Adipocyte (in vitro differentiated cells): ENCODE data around the gene MOSPD3.

ENCODE experiments used
- DNase-seq: peaks from one replicate; pipeline ENCODE4 v3.0.0-alpha.2; 2015; ENCODE audit warnings: low read depth
- H3K27me3 ChIP-seq: replicated peaks from 2 replicates; pipeline ENCODE4 v1.7.0; 2013; ENCODE audit warnings: mild to moderate bottlenecking, low read length, moderate library complexity; ENCODE audit not compliant: control insufficient read depth, insufficient read depth
- H3K36me3 ChIP-seq: 2 replicates; pipeline ENCODE4 v1.7.0; 2013; ENCODE audit warnings: low read length, mild to moderate bottlenecking, moderate library complexity; ENCODE audit not compliant: control insufficient read depth, insufficient read depth, severe bottlenecking
- H3K4me1 ChIP-seq: 2 replicates; pipeline ENCODE4 v1.7.0; 2013; ENCODE audit warnings: mild to moderate bottlenecking, low read length, moderate library complexity; ENCODE audit not compliant: control insufficient read depth, insufficient read depth
- H3K4me3 ChIP-seq: 2 replicates; pipeline ENCODE4 v1.7.0; 2013; ENCODE audit warnings: mild to moderate bottlenecking, low read length, moderate library complexity
- H3K9ac ChIP-seq: 2 replicates; pipeline ENCODE4 v1.7.0; 2013; ENCODE audit warnings: mild to moderate bottlenecking, low read length, moderate library complexity
- H3K9me3 ChIP-seq: 2 replicates; pipeline ENCODE4 v1.7.0; 2013; ENCODE audit warnings: mild to moderate bottlenecking, low read length, moderate library complexity; ENCODE audit not compliant: control insufficient read depth

MOSPD3 gene

DNA sequence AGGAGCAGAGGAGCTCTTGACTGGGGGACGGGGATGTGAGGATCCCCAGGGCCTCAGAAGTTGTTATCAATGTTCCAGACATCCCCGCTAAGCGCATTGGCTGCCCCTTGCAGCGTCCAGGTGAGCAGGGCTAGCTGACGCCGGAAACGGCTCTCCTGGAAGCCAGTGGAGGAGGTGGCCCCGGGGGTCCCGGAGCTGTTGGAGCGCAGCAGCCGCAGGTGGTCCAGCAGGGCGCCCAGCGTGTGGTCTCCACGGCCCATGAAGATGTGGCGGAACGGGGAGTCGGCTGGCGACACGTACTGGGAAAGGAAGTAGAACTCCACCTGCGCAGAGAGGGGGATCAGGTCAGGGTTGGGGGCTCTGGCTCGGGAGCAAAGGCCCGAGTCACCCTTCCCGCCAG lies 8.5 kb downstream of the MOSPD3 start:
- no peak for DNase-seq
- H3K9me3 ChIP-seq = no peaks in the 10 kb centered on the region
- no peak overlapping the region for H3K9ac ChIP-seq
- no peaks in the 10 kb centered on the region for H3K27me3 ChIP-seq
- H3K36me3 ChIP-seq = no peaks in the 10 kb centered on the region
- no peaks in the 10 kb centered on the region for H3K4me1 ChIP-seq
- H3K4me3 ChIP-seq = no peak overlapping the region

DNA sequence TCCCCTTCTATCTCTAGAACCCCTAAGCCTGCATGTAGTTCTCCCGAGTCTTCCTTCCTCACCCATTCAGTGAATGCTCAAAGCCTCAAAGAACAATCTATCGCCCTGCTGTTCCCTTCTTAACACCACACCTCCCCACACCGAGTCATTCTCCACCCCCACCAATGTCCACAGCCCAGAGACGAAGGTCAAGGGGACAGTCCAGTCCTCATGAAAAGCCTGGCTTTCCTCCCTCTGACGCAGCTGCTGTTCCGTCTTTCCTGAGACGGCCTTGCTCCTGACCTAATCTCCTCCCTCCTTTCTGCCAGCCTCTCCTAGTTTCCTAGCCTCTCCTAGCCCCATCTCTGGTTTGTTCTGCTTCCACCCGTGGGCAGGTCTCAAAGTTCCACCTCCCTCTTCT lies 9.2 kb downstream of the MOSPD3 start:
- Histone ChIP-seq H3K27me3 (no peaks in the 10 kb centered on the region), H3K4me1 (peaks cover 4% of the 10 kb centered on the region), H3K36me3 (no peaks in the 10 kb centered on the region), H3K4me3 (no peak overlapping the region), H3K9me3 (no peaks in the 10 kb centered on the region), H3K9ac (no peak overlapping the region)
- DNase-seq = no peak

DNA sequence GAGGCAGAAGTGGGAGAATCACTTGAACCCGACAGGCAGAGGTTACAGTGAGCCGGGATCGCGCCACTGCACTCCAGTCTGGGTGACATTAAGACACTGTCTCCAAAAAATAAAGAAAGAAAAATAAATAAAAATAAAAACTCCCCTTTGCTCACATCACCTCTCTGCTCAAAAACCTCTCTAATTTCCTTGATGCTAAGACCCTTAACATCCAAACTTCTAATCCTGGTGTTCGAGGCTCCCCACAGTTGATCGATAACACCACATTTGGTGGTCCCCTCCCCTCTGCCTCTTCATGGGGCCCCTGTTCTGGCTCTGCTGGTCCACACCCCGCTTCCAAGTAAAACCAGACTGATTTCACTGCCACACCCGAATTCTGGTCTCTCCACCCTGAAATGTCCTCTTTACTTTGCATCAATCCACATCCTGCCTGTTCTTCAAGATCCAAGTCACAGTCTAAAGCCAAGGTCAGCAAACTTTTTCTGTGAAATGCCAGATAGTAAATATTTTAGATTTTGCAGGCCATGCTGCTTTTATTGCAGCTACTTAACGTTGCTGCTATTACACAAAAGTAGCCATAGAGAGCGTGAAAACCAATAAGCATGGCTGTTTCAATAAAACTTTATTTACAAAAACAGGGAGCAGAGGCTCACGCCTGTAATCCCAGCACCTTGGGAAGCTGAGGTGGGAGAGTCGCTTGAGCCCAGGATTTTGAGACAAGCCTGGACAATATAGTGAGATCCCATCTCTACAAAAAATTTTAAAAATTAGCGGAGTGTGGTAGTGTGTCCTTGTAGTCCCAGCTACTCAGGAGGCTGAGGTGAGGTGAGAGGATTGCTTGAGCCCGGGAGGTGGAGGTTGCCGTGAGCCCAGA lies 11.8 kb downstream of the MOSPD3 start:
- H3K27me3 ChIP-seq = no peaks in the 10 kb centered on the region
- DNase-seq = peak; percentile 25
- H3K9me3 ChIP-seq = no peaks in the 10 kb centered on the region
- peaks cover 4% of the 10 kb centered on the region for H3K4me1 ChIP-seq
- no peak overlapping the region for H3K9ac ChIP-seq
- H3K4me3 ChIP-seq = no peak overlapping the region
- H3K36me3 ChIP-seq = no peaks in the 10 kb centered on the region

DNA sequence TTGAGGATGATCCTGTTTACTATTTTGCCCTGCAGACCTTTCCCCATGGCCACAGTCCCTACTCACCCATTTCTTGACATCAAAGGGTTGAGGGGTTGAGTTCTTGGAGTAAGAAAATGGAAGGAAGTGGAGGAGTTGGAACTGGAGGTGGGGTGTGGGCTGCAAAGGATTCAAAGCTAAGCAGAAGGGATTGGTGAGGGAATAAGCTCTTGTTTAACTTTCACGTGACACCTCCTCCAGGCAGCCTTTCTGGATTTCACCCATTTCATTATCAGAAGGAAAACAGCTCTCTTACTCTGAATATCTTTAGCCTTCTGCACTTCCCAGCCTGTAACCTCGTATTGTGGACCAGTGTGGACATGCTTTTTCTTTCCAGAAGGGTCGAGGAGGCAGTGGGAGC lies 13.7 kb downstream of the MOSPD3 start:
- H3K4me3 ChIP-seq = peak overlapping the region; percentile 31
- no peak for DNase-seq

DNA sequence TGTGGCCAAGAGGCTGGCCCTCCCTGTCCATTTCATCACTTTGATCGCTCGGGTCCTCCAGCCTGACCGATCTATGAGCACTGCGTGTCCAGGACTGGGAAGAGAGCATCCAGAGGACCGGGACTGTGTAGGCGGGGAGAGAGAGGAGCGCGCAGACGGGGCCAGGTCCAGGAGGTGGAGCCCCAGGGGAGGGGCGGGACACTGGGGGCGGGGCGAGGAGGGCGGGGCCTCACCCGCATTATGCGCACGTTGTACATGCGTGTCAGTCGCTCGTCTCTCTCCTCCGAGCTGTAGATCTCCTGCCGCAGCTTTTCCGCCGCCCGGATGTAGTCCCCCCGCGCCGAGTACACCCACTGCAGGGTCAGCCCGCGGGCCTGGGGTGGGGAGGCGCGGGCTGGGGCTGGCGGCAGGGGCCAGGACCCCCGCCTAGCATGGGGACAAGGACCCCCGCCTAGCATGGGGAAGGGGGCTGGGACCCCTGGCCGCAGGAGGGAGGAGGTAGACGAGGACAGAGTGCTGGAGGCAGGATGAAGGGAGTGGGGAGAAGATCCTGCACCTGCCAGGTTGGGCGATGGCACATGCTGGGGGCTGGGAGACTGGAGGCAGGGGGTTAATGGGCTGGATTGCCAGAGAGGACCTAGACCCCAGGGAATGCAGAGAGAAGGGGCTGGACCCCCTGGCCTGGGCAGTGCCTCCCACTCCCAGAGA lies 14.3 kb downstream of the MOSPD3 start:
- no peak overlapping the region for H3K9ac ChIP-seq
- no peaks in the 10 kb centered on the region for H3K9me3 ChIP-seq
- H3K36me3 ChIP-seq = no peaks in the 10 kb centered on the region
- DNase-seq = peak; percentile 89
- peak overlapping the region; percentile 37 for H3K4me3 ChIP-seq
- peaks cover 4% of the 10 kb centered on the region for H3K4me1 ChIP-seq
- H3K27me3 ChIP-seq = peaks cover 1% of the 10 kb centered on the region

More for the DNA sequence above, 13.7 kb downstream of the MOSPD3 start:
- Histone ChIP-seq H3K36me3 (no peaks in the 10 kb centered on the region), H3K9ac (no peak overlapping the region), H3K4me1 (peaks cover 4% of the 10 kb centered on the region), H3K9me3 (no peaks in the 10 kb centered on the region), H3K27me3 (no peaks in the 10 kb centered on the region)

DNA sequence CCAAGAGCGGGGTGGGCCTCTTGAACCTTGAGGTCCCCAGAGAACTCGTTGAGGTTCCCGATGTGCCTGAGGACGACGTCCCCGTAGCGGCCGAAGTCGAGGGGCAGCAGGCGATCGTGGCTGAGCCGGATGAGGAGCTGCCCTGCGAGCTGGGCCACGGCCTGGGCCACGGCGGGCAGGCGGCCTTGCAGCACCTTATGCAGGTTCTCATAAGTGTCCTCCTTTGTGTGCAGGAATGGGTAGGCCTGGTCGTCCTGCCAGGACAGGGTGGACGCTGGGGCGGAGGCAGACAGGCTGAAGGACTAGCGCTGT lies 14.9 kb downstream of the MOSPD3 start:
- Histone ChIP-seq H3K4me1 (peaks cover 4% of the 10 kb centered on the region), H3K36me3 (no peaks in the 10 kb centered on the region), H3K9me3 (no peaks in the 10 kb centered on the region), H3K27me3 (peaks cover 3% of the 10 kb centered on the region), H3K4me3 (no peak overlapping the region), H3K9ac (no peak overlapping the region)
- DNase-seq = no peak

DNA sequence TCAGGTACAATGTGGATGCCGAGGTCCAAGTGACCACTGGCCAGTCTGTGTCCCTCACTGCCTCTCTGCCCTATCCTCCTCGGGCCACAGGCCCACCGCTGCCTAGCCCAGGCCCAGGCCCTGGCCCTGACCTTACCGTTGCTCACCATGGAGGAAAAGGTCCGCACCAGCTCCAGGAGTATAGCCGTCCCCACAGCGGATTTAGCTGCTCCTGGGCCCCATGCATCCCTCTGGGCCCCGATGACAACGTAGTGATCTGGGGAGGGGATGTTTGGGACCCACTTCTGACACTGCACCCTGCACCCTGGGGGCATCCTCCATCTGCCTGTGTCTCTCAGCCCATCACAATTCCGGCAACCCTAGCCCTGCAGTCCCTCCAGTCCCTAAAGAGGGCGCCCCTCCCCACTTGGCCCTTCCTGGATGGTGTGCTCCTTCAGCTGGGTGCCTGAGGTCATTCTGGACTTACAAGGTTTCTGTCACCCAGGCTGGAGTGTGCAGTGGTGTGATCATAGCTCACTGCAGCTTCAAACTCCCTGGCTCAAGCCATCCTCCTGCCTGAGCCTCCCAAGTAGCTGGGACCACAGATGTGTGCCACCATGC lies 16.9 kb downstream of the MOSPD3 start:
- no peaks in the 10 kb centered on the region for H3K9me3 ChIP-seq
- H3K27me3 ChIP-seq = peaks cover 10% of the 10 kb centered on the region
- peaks cover 8% of the 10 kb centered on the region for H3K4me1 ChIP-seq
- H3K36me3 ChIP-seq = no peaks in the 10 kb centered on the region
- H3K4me3 ChIP-seq = no peak overlapping the region
- peak; percentile 19 for DNase-seq
- H3K9ac ChIP-seq = no peak overlapping the region

DNA sequence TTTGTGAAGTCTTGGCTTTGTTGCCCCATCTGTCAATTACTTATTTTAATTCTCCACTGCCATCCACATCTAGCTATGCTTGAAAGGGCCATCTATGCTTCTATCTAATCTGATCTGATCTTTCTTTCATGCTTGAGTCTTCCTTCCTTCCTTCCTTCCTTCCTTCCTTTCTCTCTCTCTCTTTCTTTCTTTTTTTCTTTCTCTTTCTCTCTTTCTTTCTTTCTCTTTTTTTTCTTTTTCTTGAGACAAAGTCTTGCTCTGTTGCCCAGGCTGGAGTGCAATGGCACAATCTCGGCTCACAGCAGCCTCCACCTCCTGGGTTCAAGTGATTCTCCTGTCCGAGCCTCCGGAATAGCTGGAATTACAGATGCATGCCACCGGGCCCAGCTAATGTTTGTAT lies 17.7 kb downstream of the MOSPD3 start:
- Histone ChIP-seq H3K36me3 (no peaks in the 10 kb centered on the region), H3K9ac (no peak overlapping the region), H3K4me3 (no peak overlapping the region), H3K27me3 (peaks cover 14% of the 10 kb centered on the region), H3K4me1 (peaks cover 8% of the 10 kb centered on the region), H3K9me3 (no peaks in the 10 kb centered on the region)
- DNase-seq = no peak

DNA sequence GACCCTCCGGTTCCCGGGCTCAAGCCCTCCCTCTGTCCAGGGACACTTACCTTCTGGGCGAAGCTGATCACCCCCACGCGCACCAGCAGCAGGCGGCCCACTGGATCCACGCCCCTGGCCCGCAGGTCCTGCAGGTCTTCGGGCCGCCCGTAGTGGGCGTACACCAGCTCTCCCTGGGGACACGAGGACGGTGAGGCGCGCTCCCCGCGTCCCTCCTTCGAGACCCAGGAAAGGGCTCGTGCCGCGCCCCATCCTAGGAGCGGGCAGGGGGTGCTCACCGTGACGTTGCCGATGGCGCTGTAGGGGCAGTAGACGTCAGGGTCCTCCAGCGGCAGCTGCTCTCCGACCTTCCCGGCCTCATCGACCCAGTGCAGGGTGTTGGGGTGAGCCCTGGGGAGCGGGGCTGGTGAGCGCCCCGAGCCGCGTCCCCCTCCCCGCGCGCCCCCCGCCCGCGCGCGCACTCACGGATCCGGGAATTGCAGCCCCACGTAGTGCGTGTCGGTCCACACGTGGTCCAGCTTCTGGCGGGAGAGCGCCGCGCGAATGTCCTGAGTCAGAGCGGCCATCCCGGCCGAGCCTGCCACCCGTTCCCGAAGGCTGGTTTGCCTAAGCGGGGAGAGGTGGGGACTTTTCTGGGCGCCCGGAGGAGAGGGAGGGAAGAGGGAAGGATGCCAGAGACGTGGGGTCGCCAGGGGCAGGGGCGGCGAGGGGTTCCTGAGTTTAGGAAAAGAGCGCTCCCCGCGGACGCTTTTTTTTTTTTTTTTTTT lies 20.8 kb downstream of the MOSPD3 start:
- Histone ChIP-seq H3K4me3 (peak overlapping the region; percentile 72), H3K9me3 (no peaks in the 10 kb centered on the region), H3K9ac (peak overlapping the region; percentile 25), H3K4me1 (peaks cover 4% of the 10 kb centered on the region), H3K36me3 (no peaks in the 10 kb centered on the region), H3K27me3 (peaks cover 22% of the 10 kb centered on the region)
- peak; percentile 77 for DNase-seq

DNA sequence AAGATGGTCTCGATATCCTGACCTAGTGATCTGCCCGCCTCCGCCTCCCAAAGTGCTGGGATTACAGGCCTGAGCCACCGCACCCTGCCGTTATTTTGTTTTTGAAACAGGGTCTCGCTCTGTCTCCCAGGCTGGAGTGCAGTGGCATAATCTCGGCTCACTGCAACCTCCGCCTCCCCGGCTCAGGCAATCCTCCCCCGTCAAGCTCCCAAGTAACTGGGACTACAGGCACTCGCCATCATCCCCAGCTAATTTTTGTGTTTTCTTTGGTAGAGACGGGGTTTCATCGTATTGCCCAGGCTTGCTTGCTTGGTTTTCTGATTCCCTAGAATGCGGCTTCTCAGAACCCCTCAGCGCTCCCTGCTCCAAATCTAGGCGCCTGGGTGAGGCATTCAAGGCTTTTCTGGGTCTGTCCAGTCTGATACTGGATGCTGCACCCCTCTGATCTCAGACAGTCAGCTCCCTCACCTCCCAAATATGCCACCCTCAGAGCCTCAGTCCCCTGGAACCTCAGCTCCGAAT lies 27.7 kb downstream of the MOSPD3 start:
- Histone ChIP-seq H3K27me3 (peaks cover 31% of the 10 kb centered on the region), H3K4me3 (no peak overlapping the region), H3K9me3 (no peaks in the 10 kb centered on the region), H3K4me1 (no peaks in the 10 kb centered on the region), H3K9ac (no peak overlapping the region), H3K36me3 (no peaks in the 10 kb centered on the region)
- DNase-seq = no peak
